Heart left ventricle (tissue), 13 donors: ENCODE results near the gene DCHS1.

Experiments used
- CTCF ChIP-seq, 12 donors: fragments of 200-600 bp; sonication (generic) in 4 of 12; IDR thresholded peaks; one replicate each; pipeline versions ENCODE4 v1.5.0 to v1.8.0; 2018 to 2022; ENCODE audit warnings: antibody characterized with exemption in 12 of 12, mild to moderate bottlenecking in 5 of 12
- POLR2A ChIP-seq, 2 donors: fragments of 450-650 bp; IDR thresholded peaks; one replicate each; pipeline ENCODE4 v1.6.1; 2017; ENCODE audit warnings: antibody characterized with exemption in 2 of 2, mild to moderate bottlenecking in 2 of 2, moderate library complexity in 2 of 2
- donor health status: ischemic (EF 13 %, LVEDD 7.1; RV severe dilation, severe dysfunction).
- donor health status: DM: no; HTN: yes; CAD: no.
- donor health status: DM: no; HTN: no; CAD: no.
- donor health status: ischemic (EF 25% LVEDD 6.9; RV normal size, moderate dysfunction).
- donor health status: ischemic (EF 25% LVEDD 5.7; RV mildly dilated, moderate dysfunction).
- donor health status: ischemic (EF 35%, LVEDD 5.7; RV mildly dilated, moderate dysfunction).
- donor health status: nonischemic (EF 11% LVEDD 7.7; RV severe dilation, severe dysfunction).
- donor health status: DM: yes; HTN: yes; CAD: no.
- donor health status: PGD.
- donor health status: ischemic (EF 29% LVEDD 5.4; RV normal size, mild dysfunction).
- donor health status: nonischemic (EF 23%, LVEDD 6.1; RV moderate dilation, normal function).

- TF ChIP-seq CTCF (IDR thresholded peaks at IDR 0.05) (no peak), POLR2A (IDR thresholded peaks at IDR 0.05) (no peak)
These were observed 24.2 kb downstream of the DCHS1 start for GRCh38 chr11:6631361-6631890.
